Motor neuron (in vitro differentiated cells): ENCODE data around the gene CPNE4. TPM values are rescaled to one million over a fixed set of nuclear protein-coding genes. Genes with fewer than 3 reads are reported as not detected.
"Not testable (repeated sequence)": the region's sequence is repeated elsewhere in the genome, so short reads cannot be mapped to it uniquely, and the experiment has no call there.

ENCODE experiments used
- ATAC-seq, 8 experiments: fragments of 200-7000 bp; cut with Tn5 transposase; replicated peaks in 6 of 8; 2 replicates each; pipeline ENCODE4 v1.8.0; 2021; ENCODE audit warnings: mild to moderate bottlenecking in 8 of 8, moderate library complexity in 8 of 8
- H3K27ac ChIP-seq, 2 donors: fragments of 250-450 bp; sonication (Bioruptor Pico); 2 replicates each; pipeline ENCODE4 v1.9.0; 2021; ENCODE audit warnings: antibody characterized with exemption in 2 of 2, mild to moderate bottlenecking in 2 of 2, moderate library complexity in 1 of 2
- H3K4me1 ChIP-seq, 2 donors: fragments of 250-450 bp; sonication (Bioruptor Pico); replicated peaks in 1 of 2; 2 replicates each; pipeline ENCODE4 v1.6.1; 2021; ENCODE audit warnings: antibody characterized with exemption in 2 of 2, mild to moderate bottlenecking in 2 of 2, moderate library complexity in 1 of 2
- H3K4me3 ChIP-seq, 5 donors: fragments of 250-450 bp; sonication (Bioruptor Pico); 2 replicates each; pipeline ENCODE4 v1.9.0; 2021; ENCODE audit warnings: antibody characterized with exemption in 5 of 5, mild to moderate bottlenecking in 5 of 5, moderate library complexity in 4 of 5
- WGBS, 10 experiments: fragments of 450-650 bp; shearing (Covaris generic); methylation state at CpG; one replicate each; pipeline ENCODE4 v1.0.0; 2022; 5-methylcytosine and 5-hydroxymethylcytosine counted together
- in situ Hi-C, 9 experiments: fragments of 400-800 bp; cut with MboI; loops; one replicate each; pipeline ENCODE4 v1.15.0; 2021; ENCODE audit warnings: low sequenced_read_pairs in 9 of 9, low pct_unique_long_range_greater_than_20kb in 2 of 9; ENCODE audit not compliant: unreplicated experiment in 9 of 9
- total RNA-seq, 8 experiments: library from RNA; unstranded; fragments of 300-600 nt; gene quantifications; 2 replicates each; pipeline versions ENCODE4 v1.2.3 to v1.2.4, GENCODE V29; 2022

The CPNE4 gene
- total RNA-seq, 8 experiments from 2014 or later = 0.35 to 4.8 (median 1.5) TPM

- H3K4me3 ChIP-seq = peak within 1 kb of the TSS; percentile 65 to 97 (median 89)
- peak within 1 kb of the TSS; percentile 88 to 95 for H3K27ac ChIP-seq
- peaks cover 11 to 16% of the 10 kb centered on the region in 2 donors for H3K4me1 ChIP-seq
- ATAC-seq = peak; percentile 93 to 97 (median 96)
- in situ Hi-C loops = loop anchor here in 2 of 9 experiments (25.0 kb wide), 2 partner anchors 465 to 510 kb away; partner anchors contain the start of genes ASTE1 (in 1 of the 2) and NEK11 (in 1 of the 2)
- WGBS, 10 experiments = 0 to 11% (median 1%) methylated on average over 1 to 31 of the region's 47 CpGs
Observed at GRCh38 chr3:131502530-131503319, 532.1 kb downstream of the CPNE4 start, which contains the start of gene MRPL3. MRPL3 (minus strand) TSS chr3:131502971; CDS start chr3:131502821, 150 bp downstream.

GRCh38 chr3:131501949-131502348 is 532.9 kb downstream of the CPNE4 start:
- H3K4me3 ChIP-seq = peak overlapping the region; percentile 65 to 97 (median 89)
- no peak for ATAC-seq
- WGBS, 10 experiments = 0 to 43% (median 20%) methylated on average over 1 to 2 of the region's 2 CpGs; no CpG with 5 or more reads in 1 of the 10 experiments
- H3K27ac ChIP-seq = peak overlapping the region; percentile 88 to 95
- H3K4me1 ChIP-seq = peaks cover 11 to 16% of the 10 kb centered on the region in 2 donors
- in situ Hi-C loops = loop anchor here in 2 of 9 experiments (25.0 kb wide), 2 partner anchors 465 to 510 kb away; partner anchors contain the start of genes ASTE1 (in 1 of the 2) and NEK11 (in 1 of the 2)

GRCh38 chr3:131494706-131495105 is 540.1 kb downstream of the CPNE4 start:
- Histone ChIP-seq H3K4me3 (no peak overlapping the region), H3K27ac (no peak overlapping the region), H3K4me1 (no peaks in the 10 kb centered on the region)
- no peak for ATAC-seq
- 0 to 100% (median 72%) methylated on average over 1 of the region's 1 CpG for WGBS, 10 experiments
- in situ Hi-C loops = no loop called here

- in situ Hi-C loops = no loop called here
- peak in 2 of 8 experiments; percentile 55 to 74 for ATAC-seq
- Histone ChIP-seq H3K27ac (no peak overlapping the region), H3K4me3 (no peak overlapping the region), H3K4me1 (no peaks in the 10 kb centered on the region)
- 89 to 100% (median 100%) methylated on average over 1 to 2 of the region's 2 CpGs for WGBS, 10 experiments
Observed at GRCh38 chr3:131491775-131492174, 543.0 kb downstream of the CPNE4 start.

- in situ Hi-C loops = no loop called here
- Histone ChIP-seq H3K4me1 (no peaks in the 10 kb centered on the region), H3K4me3 (no peak overlapping the region), H3K27ac (no peak overlapping the region)
- ATAC-seq = no peak
- 43 to 100% (median 89%) methylated on average over 1 to 2 of the region's 2 CpGs for WGBS, 10 experiments
Observed at GRCh38 chr3:131491084-131491483, 543.7 kb downstream of the CPNE4 start.

- in situ Hi-C loops, H3K27ac ChIP-seq, H3K4me3 ChIP-seq, H3K4me1 ChIP-seq, ATAC-seq: not testable (repeated sequence)
- 50 to 90% (median 86%) methylated on average over 1 to 3 of the region's 3 CpGs; no CpG with 5 or more reads in 5 of the 10 experiments for WGBS, 10 experiments
Observed at GRCh38 chr3:131486545-131486944, 548.3 kb downstream of the CPNE4 start.

GRCh38 chr3:131485119-131485518 is 549.7 kb downstream of the CPNE4 start:
- Histone ChIP-seq H3K4me3 (no peak overlapping the region), H3K27ac (no peak overlapping the region), H3K4me1 (no peaks in the 10 kb centered on the region)
- WGBS, 10 experiments = 0 to 92% (median 38%) methylated on average over 1 of the region's 1 CpG; no CpG with 5 or more reads in 3 of the 10 experiments
- in situ Hi-C loops = no loop called here
- ATAC-seq = peak in 3 of 8 experiments; percentile 74 to 79 (median 78)

- Histone ChIP-seq H3K27ac (no peak overlapping the region), H3K4me1 (no peaks in the 10 kb centered on the region), H3K4me3 (no peak overlapping the region)
- in situ Hi-C loops = no loop called here
- peak in 3 of 8 experiments; percentile 83 to 86 (median 84) for ATAC-seq
- 8 to 88% (median 46%) methylated on average over 1 to 4 of the region's 4 CpGs; no CpG with 5 or more reads in 1 of the 10 experiments for WGBS, 10 experiments
Observed at GRCh38 chr3:131484496-131485111, 550.2 kb downstream of the CPNE4 start.
